IMR-90 (cell line): Measurements from ENCODE around the gene ABI3. TPM values are rescaled to one million over a fixed set of nuclear protein-coding genes. Genes with fewer than 3 reads are reported as not detected.
A peak's percentile ranks its signal among the peaks of the same experiment; 100 is the strongest.

Experiments
- ATAC-seq: fragments of 200-7000 bp; cut with Tn5 transposase; 2 replicates; pipeline ENCODE4 v1.9.1; 2020; ENCODE audit warnings: low read depth, mild to moderate bottlenecking, moderate library complexity
- BruUV-seq: library from RNA; stranded (reverse); fragments of 400-500 nt; replicated peaks from 2 replicates; lab custom pipeline; 2021; lab: Mats Ljungman, UMichigan
- CTCF ChIA-PET: fragments of 300-600 bp; formaldehyde crosslinking; extraction: SDS; loops from one replicate; lab custom pipeline; 2021; ENCODE audit warnings: antibody characterized with exemption; lab: Yijun Ruan, JAX
- POLR2A ChIA-PET: fragments of 300-600 bp; sonication (Branson Sonifier 250); formaldehyde crosslinking; loops from one replicate; lab custom pipeline; 2022; ENCODE audit warnings: antibody characterized with exemption; ENCODE audit not compliant: unreplicated experiment; lab: Charles Lee
- DNase-seq: peaks from one replicate; pipeline ENCODE4 v3.0.0; 2013
- H2AFZ ChIP-seq: replicated peaks from 2 replicates; pipeline ENCODE3; 2013; ENCODE audit warnings: low read length, mild to moderate bottlenecking; ENCODE audit not compliant: poor library complexity
- H2AK5ac ChIP-seq: 2 replicates; pipeline ENCODE4 v1.6.1; 2013; ENCODE audit warnings: low read depth, low read length, inconsistent platforms
- H2AK9ac ChIP-seq: replicated peaks from 2 replicates; pipeline ENCODE3; 2013; ENCODE audit warnings: mild to moderate bottlenecking, low read depth, low read length, moderate library complexity; ENCODE audit not compliant: poor library complexity
- H2BK120ac ChIP-seq: 2 replicates; pipeline ENCODE4 v1.6.1; 2013; ENCODE audit warnings: low read depth, low read length, inconsistent platforms
- H2BK15ac ChIP-seq: 3 replicates; pipeline ENCODE4 v1.6.1; 2013; ENCODE audit warnings: low read depth, low read length, inconsistent platforms
- H2BK20ac ChIP-seq: 2 replicates; pipeline ENCODE4 v1.6.1; 2013; ENCODE audit warnings: low read depth, mild to moderate bottlenecking, inconsistent platforms, low read length, moderate library complexity
- H2BK5ac ChIP-seq: 2 replicates; pipeline ENCODE4 v1.6.1; 2013; ENCODE audit warnings: mild to moderate bottlenecking, low read depth, low read length, inconsistent platforms; ENCODE audit not compliant: poor library complexity, severe bottlenecking
- H3K14ac ChIP-seq: replicated peaks from 2 replicates; pipeline ENCODE4 v1.6.1; 2013; ENCODE audit warnings: low read depth, low read length, inconsistent platforms
- H3K18ac ChIP-seq: 2 replicates; pipeline ENCODE4 v1.6.1; 2013; ENCODE audit warnings: low read depth, low read length, control low read depth
- H3K23ac ChIP-seq: 2 replicates; pipeline ENCODE4 v1.6.1; 2013; ENCODE audit warnings: low read depth, low read length, inconsistent platforms
- H3K27ac ChIP-seq: 2 replicates; pipeline ENCODE4 v1.5.1; 2013; ENCODE audit warnings: mild to moderate bottlenecking, control low read depth, low read length; ENCODE audit not compliant: insufficient read depth
- H3K27me3 ChIP-seq: 2 replicates; pipeline ENCODE4 v1.6.1; 2013; ENCODE audit warnings: low read length; ENCODE audit not compliant: control insufficient read depth, insufficient read depth
- H3K36me3 ChIP-seq: 2 replicates; pipeline ENCODE4 v1.6.1; 2013; ENCODE audit warnings: low read length, mixed read lengths; ENCODE audit not compliant: control insufficient read depth, insufficient read depth
- H3K4ac ChIP-seq: 2 replicates; pipeline ENCODE4 v1.6.1; 2013; ENCODE audit warnings: low read depth, low read length, inconsistent platforms
- H3K4me1 ChIP-seq: 2 replicates; pipeline ENCODE4 v1.6.1; 2013; ENCODE audit warnings: low read length, mixed read lengths; ENCODE audit not compliant: control insufficient read depth, insufficient read depth
- H3K4me2 ChIP-seq: 2 replicates; pipeline ENCODE4 v1.6.1; 2013; ENCODE audit warnings: low read depth, mild to moderate bottlenecking, control low read depth, low read length, moderate library complexity
- H3K4me3 ChIP-seq: 2 replicates; pipeline ENCODE4 v1.5.1; 2013; ENCODE audit warnings: low read depth, mild to moderate bottlenecking, control low read depth, low read length, moderate library complexity; ENCODE audit not compliant: insufficient read depth
- H3K56ac ChIP-seq: 2 replicates; pipeline ENCODE4 v1.6.1; 2013; ENCODE audit warnings: low read length, inconsistent platforms; ENCODE audit not compliant: insufficient read depth; ENCODE audit errors: extremely low read depth
- H3K79me1 ChIP-seq, 2 experiments: 2 replicates each; pipeline ENCODE4 v1.6.1; 2013; ENCODE audit warnings: low read length in 2 of 2, inconsistent platforms in 1 of 2, low read depth in 1 of 2
- H3K9ac ChIP-seq: 2 replicates; pipeline ENCODE4 v1.6.1; 2013; ENCODE audit warnings: low read depth, low read length, control low read depth
- H3K9me1 ChIP-seq: 2 replicates; pipeline ENCODE4 v1.6.1; 2013; ENCODE audit warnings: low read length, inconsistent platforms; ENCODE audit not compliant: insufficient read depth
- H3K9me3 ChIP-seq: 2 replicates; pipeline ENCODE4 v1.6.1; 2013; ENCODE audit warnings: low read length; ENCODE audit not compliant: control insufficient read depth, insufficient read depth
- H4K20me1 ChIP-seq: 2 replicates; pipeline ENCODE4 v1.6.1; 2013; ENCODE audit warnings: low read length, inconsistent platforms; ENCODE audit not compliant: insufficient read depth
- H4K5ac ChIP-seq: 2 replicates; pipeline ENCODE4 v1.6.1; 2013; ENCODE audit warnings: mild to moderate bottlenecking, low read depth, low read length, control low read depth
- H4K8ac ChIP-seq, 2 experiments: 2 replicates each; pipeline ENCODE4 v1.6.1; 2013; ENCODE audit warnings: low read depth in 2 of 2, low read length in 2 of 2, control low read depth in 1 of 2, inconsistent platforms in 1 of 2
- H4K91ac ChIP-seq: 2 replicates; pipeline ENCODE4 v1.6.1; 2013; ENCODE audit warnings: low read depth, low read length, inconsistent platforms; ENCODE audit not compliant: insufficient read depth
- MAFK ChIP-seq: IDR thresholded peaks from 2 replicates; pipeline ENCODE4 v1.6.1; 2012; ENCODE audit warnings: low read depth, low read length, improper control_type of control experiment
- MAZ ChIP-seq: IDR thresholded peaks from 2 replicates; pipeline ENCODE4 v1.6.1; 2012; ENCODE audit warnings: low read depth, mild to moderate bottlenecking, low read length, improper control_type of control experiment, moderate library complexity, borderline replicate concordance
- RAD21 ChIP-seq: IDR thresholded peaks from 2 replicates; pipeline ENCODE4 v1.6.1; 2012; ENCODE audit warnings: low read length, improper control_type of control experiment
- WGBS, 2 experiments: methylation state at CpG; one replicate each; pipeline versions ENCODE4 v1.1.5 to v1.1.7; 2013; ENCODE audit warnings: missing lambda C conversion rate in 2 of 2; ENCODE audit not compliant: insufficient read length in 1 of 2; ENCODE audit errors: extremely low coverage in 2 of 2; 5-methylcytosine and 5-hydroxymethylcytosine counted together
- dilution Hi-C: fragments of 300-500 bp; cut with HindIII; formaldehyde crosslinking; loops from one replicate; pipeline ENCODE4 v1.14.3; 2018; ENCODE audit warnings: low sequenced_read_pairs; ENCODE audit not compliant: unreplicated experiment
- in situ Hi-C: fragments of 300-500 bp; cut with MboI; formaldehyde crosslinking; loops from 3 replicates; pipeline ENCODE4 v1.14.3; 2019; ENCODE audit warnings: low sequenced_read_pairs, inconsistent platforms, mixed read lengths
- intact Hi-C: fragments of 100-400 bp; cut with micrococcal nuclease; formaldehyde crosslinking; loops from 2 replicates; pipeline ENCODE4 v1.10.0; 2022
- polyA plus RNA-seq, 3 experiments: library from polyadenylated mRNA; depleted of rRNA; stranded (reverse); fragments of >200 nt; gene quantifications; 2 replicates each; pipeline ENCODE4 v1.2.3, GENCODE V29; 2012; ENCODE audit warnings: low replicate concordance in 1 of 3
- total RNA-seq: library from RNA; depleted of rRNA; stranded (reverse); fragments of >200 nt; gene quantifications from 2 replicates; pipeline ENCODE4 v1.2.3, GENCODE V29; 2012

The ABI3 gene
- total and polyA plus RNA-seq, 2 of the 4 experiments (the other 2 are of a cell fraction) = 1.1 to 1.2 TPM

DNA sequence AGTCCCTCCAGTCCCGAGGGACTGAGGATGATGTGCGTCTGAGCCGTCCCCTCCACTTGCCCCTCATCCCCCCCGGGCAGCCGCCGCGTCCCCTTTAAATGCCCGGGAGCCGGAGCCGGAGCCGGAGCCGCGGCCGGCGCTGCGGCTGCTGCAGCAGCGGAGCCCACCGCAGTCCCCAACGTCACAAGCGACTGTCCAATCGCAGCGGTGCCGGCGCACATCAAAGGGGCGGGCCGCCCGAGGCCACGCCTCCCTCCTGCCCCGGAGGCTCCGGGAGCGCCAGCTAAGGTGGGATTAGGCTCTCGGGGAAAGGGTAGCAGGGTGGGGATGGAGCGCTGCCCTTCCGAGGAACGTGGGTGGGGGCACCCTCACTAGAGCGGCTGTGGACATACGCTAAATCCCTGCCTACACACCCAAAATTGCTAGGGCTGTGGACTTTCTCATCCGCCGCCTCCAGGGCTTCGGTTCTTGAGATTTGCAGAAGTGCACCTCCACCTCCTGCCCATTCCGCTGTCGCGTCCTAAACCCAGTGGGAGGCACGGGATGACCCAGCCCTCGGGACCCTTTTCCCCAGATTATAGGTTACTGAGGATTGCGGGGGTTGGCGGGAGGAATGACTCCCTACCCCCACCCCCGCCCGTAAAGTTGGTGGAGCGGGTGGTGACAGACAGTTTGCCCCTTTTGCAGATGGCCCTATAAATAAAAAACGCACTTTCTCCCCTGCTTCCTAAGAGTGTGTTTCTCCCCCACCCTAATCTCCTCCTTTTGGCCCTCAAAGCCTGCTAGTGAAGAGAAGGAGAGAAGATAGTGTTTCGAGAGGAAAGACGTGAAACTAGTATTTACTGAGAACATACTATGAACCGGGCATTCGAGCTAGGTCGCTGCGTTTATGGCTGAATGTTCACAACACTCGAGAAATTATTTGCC, 20.4 kb downstream of the ABI3 start, which contains the start of gene PHOSPHO1:
Gene PHOSPHO1 (minus strand): TSS at position 152 of the 927 bp plus-strand sequence. CDS start 4,096 bp downstream, outside the sequence.
- Histone ChIP-seq H3K27ac (no peak within 1 kb of the TSS; the same call in 1 of the 2 replicates), H3K36me3 (no peaks in the 10 kb centered on the region), H3K18ac (no peak within 1 kb of the TSS), H3K9ac (peak within 1 kb of the TSS; percentile 47), H2AFZ (peak within 1 kb of the TSS; percentile 98), H2BK5ac (no peak within 1 kb of the TSS), H2BK15ac (no peak within 1 kb of the TSS), H4K5ac (no peak within 1 kb of the TSS), H4K8ac (peak within 1 kb of the TSS in 1 of 2 experiments; percentile 86; a peak in 1 of 4 replicates), H3K9me1 (no peaks in the 10 kb centered on the region), H3K27me3 (peaks cover 23% of the 10 kb centered on the region), H3K56ac (no peak within 1 kb of the TSS; the same call in 1 of the 2 replicates), H2BK120ac (no peak within 1 kb of the TSS), H2BK20ac (no peak within 1 kb of the TSS), H4K91ac (no peak within 1 kb of the TSS), H2AK5ac (no peak within 1 kb of the TSS), H3K4me3 (peak within 1 kb of the TSS; percentile 91), H3K23ac (peak within 1 kb of the TSS; percentile 72), H4K20me1 (no peaks in the 10 kb centered on the region), H2AK9ac (peak within 1 kb of the TSS; percentile 87), H3K14ac (peak within 1 kb of the TSS; percentile 76; the same call in 1 of the 2 replicates), H3K4ac (peak within 1 kb of the TSS; percentile 51), H3K9me3 (no peaks in the 10 kb centered on the region), H3K4me2 (peak within 1 kb of the TSS; percentile 95), H3K79me1 (no peaks in the 10 kb centered on the region), H3K4me1 (no peaks in the 10 kb centered on the region)
- ChIA-PET CTCF (no interaction called here), POLR2A (no interaction called here)
- ATAC-seq = peak; percentile 99
- TF ChIP-seq MAFK = no peak
- TF ChIP-seq RAD21 = 0 out of 2 replicates have a peak, but pooled peaks have one; percentile 2
- TF ChIP-seq MAZ = peak; percentile 10; the same call in 1 of the 2 replicates
- DNase-seq = peak; percentile 76
- dilution Hi-C loops = no loop called here
- in situ Hi-C loops = no loop called here
- 0% methylated on average over 8 of the region's 58 CpGs; no CpG with 5 or more reads in 1 of the 2 experiments for WGBS, 2 experiments
- BruUV-seq = no TSS peak
- intact Hi-C loops = loop anchor here (5.0 kb wide), 1 partner anchor 61 kb away; no protein-coding TSS in a partner anchor
